Fibroblast of skin of left quadriceps (primary cell): ENCODE measurements around the gene BUD13.

Experiments
- DNase-seq, 2 experiments: peaks; one replicate each; pipeline ENCODE4 v3.0.0-alpha.2; 2013; ENCODE audit warnings: low read depth in 2 of 2

The BUD13 gene

DNA sequence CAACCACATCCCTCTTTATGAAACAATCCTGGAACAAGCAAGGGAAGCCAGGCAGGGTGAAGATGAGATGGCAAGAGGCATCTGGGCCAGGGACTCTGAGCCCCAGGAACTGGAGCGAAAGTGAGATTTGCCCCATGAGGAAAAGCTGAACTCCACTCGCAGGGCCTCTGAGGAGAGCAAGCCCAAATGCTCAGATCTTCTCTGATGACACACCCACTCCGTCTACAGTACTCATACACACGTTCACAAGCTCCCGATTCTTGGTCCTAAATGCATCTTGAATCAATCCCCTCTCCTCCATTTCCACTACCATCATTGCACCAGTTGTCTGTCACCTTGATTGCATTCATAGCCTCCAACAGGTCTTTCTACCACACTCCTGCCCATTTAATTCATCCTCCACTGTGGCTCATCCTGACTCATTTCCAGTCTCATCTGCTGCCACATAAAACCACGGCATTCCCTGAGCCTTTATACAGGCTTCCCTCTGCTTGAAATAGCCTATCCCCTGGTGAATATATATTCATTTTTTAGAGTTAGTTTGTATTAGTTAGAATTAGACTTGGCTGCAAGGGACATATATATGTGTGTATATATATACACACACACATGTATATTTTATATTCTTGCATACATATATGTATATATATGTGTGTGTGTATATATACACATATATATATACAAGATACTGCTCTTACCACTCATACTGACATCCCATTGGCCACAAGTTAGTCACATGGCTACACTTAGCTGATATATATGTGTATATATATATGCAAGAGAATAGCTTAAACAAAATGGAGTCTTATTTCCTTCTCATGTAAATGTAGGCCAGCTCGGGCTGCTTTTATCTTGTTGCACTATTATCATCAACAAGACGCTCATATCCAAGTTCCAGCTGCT, 20.3 kb upstream of the BUD13 start:
- DNase-seq: peak; percentile 36 to 47

DNA sequence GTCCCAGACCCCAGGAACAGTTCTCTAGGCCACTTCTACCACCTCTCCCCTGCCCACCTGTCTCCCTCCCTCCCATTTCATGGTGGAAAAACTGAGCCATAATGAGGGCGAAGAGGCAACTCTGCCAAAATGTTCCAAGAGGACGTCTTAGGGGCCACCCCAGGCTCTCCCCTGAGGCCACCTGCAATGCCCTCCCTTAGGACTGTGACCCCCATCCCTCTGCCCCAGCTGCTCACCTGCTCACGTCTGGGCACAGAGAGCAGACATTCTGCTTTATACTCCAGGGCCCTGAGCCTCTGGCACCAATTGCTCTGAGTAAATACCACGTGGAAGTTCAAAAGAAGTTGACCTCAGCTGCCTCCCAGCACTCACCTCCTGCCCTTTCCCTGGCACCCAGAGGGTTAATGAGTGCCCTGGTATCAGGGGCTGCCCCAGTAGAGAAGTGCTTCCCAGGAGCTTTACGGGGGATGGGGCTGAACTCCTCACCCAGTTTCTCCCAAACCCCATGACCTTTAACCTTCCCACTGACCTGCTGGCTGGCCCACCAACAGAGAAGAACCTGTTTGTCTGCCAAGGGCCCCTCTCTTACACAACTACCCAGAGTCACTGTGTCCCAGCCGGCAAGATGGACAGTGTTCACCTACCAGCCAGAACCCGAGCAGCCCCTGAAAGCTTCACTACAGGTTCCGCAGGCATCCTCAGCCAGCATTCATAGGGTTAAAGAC, 19.5 kb upstream of the BUD13 start:
- DNase-seq: no peak

DNA sequence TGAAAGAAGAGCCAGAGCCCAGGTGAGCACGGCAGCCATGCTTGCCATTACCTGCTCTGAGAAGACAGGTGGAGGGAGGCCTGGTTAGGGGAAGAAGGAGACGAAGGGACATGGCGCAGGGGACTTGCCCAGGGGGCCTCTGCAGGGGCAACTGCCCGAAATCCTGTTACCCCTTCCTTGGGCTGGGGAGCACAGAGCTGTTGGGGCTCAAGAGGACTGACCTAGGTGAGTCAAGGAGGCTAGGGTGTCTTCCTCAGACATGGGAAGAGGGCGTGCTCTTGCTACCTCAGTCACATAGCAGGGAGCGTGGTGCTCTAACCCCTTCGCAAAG, 19.0 kb upstream of the BUD13 start, which contains the start of gene APOA5:
Gene APOA5, minus strand, starts transcription at position 67 of the 331 bp plus-strand sequence. Its CDS starts 19 bp downstream, at position 48.
- no peak for DNase-seq

DNA sequence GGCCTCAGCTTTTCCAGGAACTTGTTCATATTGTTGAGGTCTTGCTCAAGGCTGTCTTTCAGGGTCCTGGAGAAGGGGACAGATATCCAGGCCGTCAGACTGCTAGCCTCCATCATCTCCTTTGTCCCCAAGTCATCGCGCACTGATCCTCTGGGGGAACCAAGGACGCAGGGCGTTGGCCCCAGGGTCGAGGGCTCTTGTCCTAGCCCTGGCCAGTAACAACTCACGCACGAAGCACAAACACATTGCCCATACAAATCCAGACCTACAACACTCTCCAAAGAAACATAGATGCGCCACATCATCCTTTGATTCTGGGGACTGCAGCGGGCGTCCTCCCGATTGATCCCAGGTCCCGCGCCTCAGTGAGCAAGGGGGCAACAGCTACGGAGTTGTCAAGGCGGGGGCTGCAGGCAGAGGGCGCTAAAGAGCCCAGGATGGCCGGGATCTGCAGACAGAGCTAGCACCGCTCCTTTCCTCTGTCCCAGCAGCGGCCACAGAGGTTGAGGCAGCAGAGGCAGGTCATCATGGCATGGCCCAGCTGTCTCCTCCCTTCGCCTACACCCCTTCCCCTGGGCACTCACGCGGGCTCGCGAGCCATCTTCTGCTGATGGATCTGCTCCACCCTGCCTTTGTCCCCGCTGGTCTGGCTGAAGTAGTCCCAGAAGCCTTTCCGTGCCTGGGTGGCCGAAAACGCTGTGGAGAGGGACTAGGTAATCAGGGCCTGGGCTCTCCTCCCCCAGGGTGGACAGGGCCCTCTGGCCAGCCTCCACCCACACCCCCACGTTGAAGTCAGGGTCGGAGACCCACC, 18.4 kb upstream of the BUD13 start:
- peak in 1 of 2 experiments; percentile 21 for DNase-seq

DNA sequence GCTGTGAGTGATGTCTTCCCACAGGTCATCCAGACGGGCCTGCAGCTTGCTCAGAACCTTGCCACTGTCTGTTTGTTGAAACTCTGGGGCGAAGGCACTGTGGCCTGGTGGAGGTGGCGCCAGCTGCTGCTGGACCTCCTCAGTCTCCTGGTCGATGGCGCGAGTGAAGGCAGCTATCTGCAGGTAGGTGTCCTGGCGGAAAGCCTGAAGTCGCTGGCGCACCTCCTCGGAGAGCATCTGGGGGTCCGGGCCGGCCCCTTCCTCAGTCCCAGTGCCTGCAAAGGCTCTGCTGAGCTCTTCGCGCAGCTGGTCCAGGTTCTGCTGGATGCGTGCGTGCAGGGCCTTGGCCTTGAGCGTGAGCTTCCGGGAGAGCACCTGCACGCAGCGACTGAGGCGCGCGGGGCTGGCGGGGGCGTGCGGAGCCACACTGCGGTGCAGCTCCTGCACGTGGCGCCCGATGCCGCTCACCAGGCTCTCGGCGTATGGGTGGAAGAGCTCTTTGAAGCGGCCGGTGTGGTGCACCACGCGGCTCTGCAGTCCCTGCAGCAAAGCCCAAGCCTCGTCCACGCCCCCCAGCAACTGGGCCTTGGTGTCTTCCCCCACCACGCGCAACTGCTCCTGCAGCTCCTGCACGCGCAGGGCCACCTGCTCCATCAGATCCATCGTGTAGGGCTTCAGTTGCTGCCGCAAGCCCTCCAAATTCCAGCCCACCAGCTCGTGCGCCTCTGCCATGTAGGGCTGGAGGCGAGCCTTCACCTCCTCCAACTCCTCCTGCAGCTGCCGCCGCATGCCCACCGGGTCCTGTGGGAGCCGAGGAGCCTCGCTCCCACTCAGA, 17.6 kb upstream of the BUD13 start:
- DNase-seq: no peak

DNA sequence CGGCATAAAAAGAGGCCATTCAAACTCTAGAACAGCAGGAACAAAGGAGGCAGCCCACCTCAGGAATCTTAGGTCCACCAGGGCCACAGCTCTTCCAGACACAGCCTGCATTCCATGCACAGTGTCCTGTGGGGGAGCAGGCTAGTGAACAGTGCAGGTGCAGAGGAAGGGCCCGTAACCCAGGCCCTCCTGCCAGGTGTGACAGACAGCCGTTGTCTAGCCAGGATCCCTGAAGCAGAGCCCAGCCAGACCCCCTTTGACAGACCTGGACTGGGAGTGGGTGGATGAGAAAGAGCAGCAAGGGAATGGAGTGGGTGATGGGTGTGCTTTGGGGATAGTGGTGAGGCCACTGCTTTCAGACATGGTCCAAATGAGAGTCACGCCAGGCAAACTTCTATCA, 16.2 kb upstream of the BUD13 start:
- DNase-seq: no peak

DNA sequence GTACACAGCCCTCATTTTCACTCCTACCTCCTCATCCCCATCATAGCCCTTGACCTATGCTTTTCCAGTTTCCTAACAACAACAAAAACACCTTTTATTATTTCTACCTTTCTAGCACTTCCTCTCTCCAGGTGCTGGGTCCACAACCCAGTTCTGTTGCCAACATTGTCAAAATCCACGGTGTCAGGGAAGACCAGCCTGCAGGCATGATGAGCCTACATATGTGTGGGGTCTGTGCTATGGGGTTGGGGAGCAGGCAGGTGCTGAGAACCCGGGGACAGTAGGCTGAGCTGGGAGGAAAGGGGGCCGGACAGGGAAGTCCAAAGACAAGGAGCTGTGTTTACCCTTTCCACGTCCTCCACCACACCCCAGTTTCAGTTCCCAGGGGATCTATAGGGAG, 15.7 kb upstream of the BUD13 start:
- no peak for DNase-seq

DNA sequence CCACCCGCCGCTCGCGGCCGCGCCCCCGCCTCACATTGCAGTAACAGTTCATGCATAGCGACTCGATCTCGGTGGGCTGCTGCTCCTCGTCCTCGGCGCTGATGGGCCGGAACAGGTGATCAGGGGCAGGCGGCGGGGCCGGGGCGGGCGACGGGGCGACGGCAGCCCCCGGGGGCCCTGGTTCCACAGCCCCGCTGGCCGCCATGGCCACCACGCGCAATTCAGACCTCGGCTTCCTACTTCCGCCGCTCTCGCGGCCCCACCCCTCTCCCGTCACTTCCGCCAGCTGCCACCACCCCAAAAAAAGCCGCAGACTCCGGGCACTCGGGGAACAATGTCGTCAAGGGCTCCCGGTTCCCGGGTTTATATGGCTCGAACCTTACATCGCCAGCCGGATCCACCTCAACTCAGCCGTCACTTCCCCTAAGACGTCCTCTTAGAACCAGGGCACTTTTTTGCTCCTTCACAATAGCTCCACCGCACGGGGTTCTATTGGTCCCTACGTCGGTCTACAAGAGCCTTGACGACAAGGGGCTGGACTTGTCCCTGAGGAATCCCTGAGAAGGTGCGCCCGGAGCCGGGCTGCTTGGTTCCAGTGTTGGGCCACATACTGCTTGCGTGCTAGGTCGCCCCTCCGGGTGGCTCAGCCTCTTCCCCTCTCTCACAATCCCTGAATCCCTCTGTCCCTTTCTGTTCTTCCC, 15.1 kb upstream of the BUD13 start, which contains the start of gene ZPR1:
Gene ZPR1, minus strand, starts transcription at position 238 of the 701 bp plus-strand sequence. Its CDS starts 33 bp downstream, at position 205.
- DNase-seq: peak in 1 of 2 experiments; percentile 24

DNA sequence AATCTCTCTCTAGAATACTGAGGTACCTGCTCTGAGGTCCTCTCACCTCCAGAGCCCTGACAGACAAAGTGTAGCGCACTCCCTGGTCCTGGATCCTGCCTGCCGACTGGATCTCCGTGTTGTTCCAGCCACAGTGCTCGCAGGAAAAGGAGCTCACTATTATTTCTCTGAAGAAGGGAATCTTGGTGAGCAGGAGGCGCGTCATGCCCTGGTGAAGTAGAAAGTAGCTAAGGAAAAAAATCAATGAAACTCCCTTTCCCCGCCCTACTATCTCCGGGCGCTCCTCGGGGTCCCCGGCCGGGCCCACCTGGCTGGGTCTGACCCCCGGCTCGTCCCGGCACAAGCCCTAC, 14.6 kb upstream of the BUD13 start:
- DNase-seq: no peak

DNA sequence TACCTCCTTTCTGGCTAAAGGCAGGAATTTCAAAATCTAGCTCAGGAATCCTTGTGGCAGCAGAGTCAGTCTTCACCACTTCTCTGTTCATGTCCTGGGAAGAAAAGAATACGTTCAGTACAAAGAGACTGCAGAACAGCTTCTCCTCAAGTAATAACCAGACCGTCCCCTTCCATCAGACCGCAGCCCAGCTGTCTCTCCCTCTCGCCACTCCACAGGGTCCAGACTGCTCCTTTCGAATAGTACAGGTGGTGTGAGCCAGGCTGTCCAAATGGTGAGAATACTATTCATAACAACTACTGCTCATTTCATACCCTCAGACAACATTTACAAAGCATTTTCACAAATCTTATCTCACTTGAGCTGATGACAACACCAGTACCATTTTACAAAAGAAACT, 14.2 kb upstream of the BUD13 start:
- DNase-seq: no peak

DNA sequence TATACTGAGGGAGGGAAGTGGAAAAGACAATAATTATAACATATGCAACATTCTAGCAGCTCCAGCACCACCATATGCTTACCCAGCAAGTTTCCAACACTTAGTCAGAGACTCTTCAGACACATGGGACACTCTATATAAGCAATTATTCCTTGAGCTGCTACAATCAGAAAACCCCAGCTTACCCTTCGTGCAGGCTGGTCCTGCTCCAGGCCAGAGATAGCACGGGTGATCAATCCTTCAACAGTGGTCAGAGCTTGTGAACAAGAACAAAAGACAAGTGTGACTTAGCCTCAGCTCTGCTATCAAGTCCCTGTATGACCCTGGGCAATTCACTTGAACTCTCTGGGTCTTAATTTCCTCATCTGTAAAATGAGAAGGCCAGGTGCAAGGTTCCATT, 13.5 kb upstream of the BUD13 start:
- DNase-seq: no peak

DNA sequence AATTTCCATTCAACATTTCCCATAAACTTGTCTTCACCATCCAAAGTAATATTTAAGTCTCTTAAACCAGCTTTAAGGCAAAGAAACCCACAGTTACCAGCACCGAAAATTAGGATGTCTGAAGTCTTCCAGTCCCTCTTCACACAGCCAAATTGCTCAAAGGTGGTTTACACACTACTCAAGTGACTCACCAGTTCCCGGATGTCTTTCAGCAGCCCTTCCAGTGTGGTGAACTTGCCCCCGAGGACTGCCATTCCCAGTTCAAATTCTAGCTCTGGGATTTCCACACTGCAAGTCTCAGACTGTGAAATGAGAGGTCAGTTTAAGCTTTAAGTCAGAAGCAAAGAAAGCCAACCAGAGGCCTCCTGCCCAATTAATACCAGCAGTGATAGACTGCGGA, 9.9 kb upstream of the BUD13 start:
- DNase-seq: no peak

DNA sequence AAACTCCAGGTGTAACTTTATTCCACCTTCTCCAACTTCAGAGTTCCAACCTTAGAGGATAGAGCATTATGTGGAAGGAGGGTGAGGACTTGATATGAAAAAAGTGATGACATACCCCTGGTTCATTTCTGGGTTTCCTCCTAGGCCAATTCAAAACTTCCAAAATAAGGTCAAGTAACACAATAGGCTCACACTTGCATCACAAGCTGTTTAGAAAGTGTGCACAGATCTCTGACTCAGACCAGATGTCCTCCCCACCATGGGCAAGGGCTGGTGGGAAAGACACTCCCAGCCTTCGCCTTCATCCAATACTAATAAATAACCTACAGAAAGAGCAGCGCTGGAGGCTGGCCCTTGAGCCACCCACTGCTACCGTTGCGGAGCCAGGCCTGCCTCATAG, 5.8 kb upstream of the BUD13 start:
- no peak for DNase-seq

DNA sequence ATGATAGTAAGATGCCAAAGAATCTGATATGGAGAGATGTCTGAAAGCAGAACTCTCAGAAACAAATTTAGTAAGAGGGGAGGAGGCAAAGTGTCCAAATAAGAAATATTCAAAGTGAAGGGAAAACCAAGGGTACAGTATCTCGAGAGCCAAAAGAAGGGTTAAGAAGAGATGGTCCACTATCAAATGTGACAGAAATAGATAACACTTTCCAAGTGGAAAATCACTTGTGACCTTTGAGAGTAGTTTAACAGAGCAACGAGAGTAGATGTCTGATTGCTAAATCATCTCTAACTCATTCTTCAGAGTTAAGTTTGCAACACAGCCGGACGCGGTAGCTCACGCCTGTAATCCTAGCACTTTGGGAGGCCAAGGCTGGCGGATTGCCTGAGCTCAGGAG, 4.3 kb upstream of the BUD13 start:
- no peak for DNase-seq

DNA sequence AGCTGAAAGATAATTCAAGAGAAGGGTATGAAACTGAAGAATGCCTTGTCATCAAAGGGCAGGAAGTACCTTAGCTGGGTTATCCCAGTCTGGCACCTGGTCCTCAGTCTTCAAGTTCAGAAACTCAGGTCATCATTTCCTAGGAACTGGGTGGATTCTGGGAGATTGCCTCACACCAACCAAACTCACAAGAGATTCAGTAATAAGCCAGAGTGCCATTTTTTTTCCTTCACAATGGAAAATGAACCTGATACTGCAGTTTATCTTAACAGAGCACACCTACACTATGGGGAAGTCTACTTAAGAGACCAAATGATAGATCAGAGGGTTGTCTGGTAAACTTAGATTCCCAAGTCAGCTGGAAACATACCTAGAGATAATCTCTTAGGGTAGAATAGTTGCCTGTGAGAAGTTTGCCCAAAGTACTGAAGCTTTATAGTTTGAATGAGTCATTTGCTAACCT, 3.8 kb upstream of the BUD13 start:
- DNase-seq: no peak

DNA sequence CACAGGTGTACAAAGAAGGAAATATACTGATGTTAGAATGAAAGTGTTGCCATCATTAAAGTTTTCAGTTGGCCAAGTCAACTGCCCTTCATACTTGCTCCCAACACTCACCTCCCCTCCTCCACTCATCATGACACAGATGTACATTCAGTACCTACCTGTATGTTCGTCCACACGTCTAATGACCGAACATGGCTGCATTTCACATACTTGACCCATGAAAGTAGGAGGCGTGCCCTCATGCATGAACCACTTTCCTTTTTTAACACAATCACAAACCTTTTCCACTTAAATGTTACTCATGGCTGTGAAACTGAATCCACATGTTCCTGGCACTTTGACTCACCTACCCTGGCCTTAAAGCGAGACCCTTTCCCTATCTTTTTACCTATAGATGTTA, 3.2 kb upstream of the BUD13 start:
- no peak for DNase-seq

DNA sequence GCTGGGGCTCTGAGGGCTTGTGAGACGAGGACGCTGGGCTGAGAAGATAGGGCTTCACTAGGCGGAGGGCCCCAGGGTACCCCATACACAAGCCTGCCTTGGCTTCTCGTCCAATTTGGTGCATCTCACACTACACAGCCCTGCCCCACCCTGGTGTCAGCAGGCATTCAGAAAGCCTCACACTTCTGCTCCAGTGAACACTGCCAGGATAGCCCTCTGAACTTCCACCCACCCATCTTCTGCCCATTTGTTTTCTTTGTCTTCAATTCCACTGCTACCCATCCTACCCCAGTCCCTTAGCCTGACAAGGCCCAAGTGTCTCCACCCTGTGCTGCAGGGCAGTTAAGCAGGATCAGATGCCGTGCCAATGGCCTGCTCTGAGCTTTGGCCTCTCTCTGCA, 1.9 kb upstream of the BUD13 start:
- no peak for DNase-seq

DNA sequence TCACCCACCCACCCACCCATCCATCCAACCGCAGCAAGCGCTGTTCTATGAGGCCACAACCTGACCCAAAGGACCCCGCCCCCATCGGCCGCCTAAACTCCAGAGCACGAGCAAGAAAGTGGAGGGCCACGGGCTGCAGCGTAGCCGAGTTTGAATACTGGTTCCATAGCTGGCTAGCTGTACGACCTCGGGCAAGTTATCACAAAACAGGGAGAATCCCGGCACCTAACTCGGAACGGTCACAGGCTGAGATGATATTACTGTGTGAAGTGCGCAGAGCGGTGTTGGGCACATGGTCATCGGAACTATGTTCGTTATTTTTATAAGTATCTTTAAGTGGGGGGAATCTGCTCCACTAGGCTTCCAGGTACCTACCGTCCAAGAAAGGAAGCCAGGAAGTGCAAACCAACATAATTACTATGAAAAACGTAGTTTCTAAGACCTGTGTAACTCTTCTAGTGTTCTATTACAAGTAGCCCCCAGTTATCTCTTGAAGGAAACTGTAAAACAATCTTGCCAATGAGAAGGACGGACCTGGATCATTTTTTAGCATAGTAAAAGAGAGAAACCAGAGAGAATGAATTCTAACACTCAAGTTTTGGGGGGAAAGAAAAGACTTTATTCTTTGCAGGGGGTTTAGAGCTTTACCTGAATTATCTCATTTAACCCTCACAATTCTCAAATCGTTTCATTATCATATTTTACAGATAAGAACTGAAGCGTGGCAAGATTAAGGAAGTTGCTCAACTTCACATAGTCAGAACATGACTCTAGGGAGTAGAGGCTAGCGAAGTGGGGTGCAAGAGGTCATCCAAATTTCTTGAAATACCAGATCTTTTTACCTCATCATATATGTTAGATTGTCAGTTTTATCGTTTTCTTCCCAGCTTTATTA, 663 bp upstream of the BUD13 start:
- no peak for DNase-seq

DNA sequence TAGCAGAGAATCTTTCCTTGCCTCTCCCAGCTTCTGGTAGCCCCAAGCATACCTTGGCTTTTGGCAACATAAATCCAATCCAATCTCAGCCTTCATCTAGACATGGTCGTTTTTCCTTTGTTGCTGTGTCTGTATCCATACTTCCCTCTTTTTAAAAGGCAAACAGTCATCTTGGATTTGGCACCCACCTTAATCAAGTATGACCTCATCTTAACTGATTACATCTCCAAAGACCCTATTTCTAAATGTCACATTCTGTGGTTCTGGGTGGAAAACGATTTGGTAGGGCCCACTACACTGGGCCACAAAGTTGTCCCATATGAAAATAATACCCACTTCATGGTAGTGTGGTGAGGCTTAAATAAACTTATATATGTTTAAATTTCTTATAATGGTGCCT, 852 bp downstream of the BUD13 start:
- DNase-seq: no peak

DNA sequence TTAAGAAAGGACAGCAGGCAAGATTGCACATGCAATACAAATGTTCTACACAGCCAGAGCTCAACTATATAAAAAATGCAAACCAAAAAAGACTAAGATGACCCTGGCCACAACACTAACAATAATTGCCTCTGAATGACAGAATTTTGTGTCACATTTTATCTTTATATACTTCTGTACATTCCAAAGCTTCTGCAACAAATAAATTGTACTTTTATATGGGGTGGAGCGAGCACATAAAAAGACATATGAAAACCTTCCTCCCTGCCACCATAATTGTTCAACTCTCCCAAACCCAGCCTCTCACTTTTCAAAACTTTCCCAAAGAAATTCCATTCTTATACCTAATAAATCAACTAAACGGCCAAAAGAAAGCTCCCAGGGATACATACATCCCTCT, 10.7 kb downstream of the BUD13 start:
- no peak for DNase-seq
